H1 (cell line): ENCODE results near the gene H1-8. TPM values are rescaled to one million over a fixed set of nuclear protein-coding genes. Genes with fewer than 3 reads are reported as not detected.

Source experiments
- CHD2 ChIP-seq: IDR thresholded peaks from 2 replicates; pipeline ENCODE4 v1.6.1; 2012; ENCODE audit warnings: low read length, improper control_type of control experiment
- EZH2 ChIP-seq: fragments of 200-600 bp; sonication (generic); IDR thresholded peaks from 2 replicates; pipeline ENCODE4 v1.7.1; 2012; ENCODE audit warnings: low read depth, mild to moderate bottlenecking, moderate library complexity, low read length, inconsistent platforms; ENCODE audit not compliant: severe bottlenecking
- PHF8 ChIP-seq: fragments of 200-600 bp; sonication (generic); conservative IDR thresholded peaks from 2 replicates; pipeline ENCODE4 v1.7.1; 2012; ENCODE audit warnings: low read depth, mild to moderate bottlenecking, inconsistent platforms, low read length, moderate library complexity
- RBBP5 ChIP-seq: IDR thresholded peaks from 2 replicates; pipeline ENCODE4 v1.7.1; 2012; ENCODE audit warnings: low read depth, mild to moderate bottlenecking, inconsistent platforms, low read length, moderate library complexity, borderline replicate concordance
- RXRA ChIP-seq: IDR thresholded peaks from 2 replicates; pipeline ENCODE4 v1.6.1; 2011; ENCODE audit warnings: low read depth, mild to moderate bottlenecking, low read length, moderate library complexity; ENCODE audit not compliant: insufficient read depth
- TEAD4 ChIP-seq: IDR thresholded peaks from 2 replicates; pipeline ENCODE4 v1.6.1; 2012; ENCODE audit warnings: low read depth, low read length, inconsistent platforms, mixed read lengths
- polyA plus RNA-seq, 7 experiments: library from polyadenylated mRNA; depleted of rRNA in 3 of 7; stranded (reverse) in 5 of 7; unstranded in 2 of 7; fragments of >200 nt in 5 of 7; fragments of 200-250 nt in 2 of 7; gene quantifications; 1 replicate in 5 of 7; 2 replicates in 1 of 7; 4 replicates in 1 of 7; pipeline versions ENCODE4 v1.2.1 to v1.2.3, GENCODE V29; 2011 to 2013; ENCODE audit warnings: missing spikeins in 2 of 7, mixed read lengths in 2 of 7
- total RNA-seq: library from RNA; stranded (reverse); fragmentation: NEBNext Ultra II Directional; extraction: Animal tissue kit (Norgen Biotek cat#: 25700); gene quantifications from 2 replicates; pipeline ENCODE4 v1.2.1, GENCODE V29; 2021
- TF ChIP-seq, protein P1 (sequence below), 3 experiments: IDR thresholded peaks; 1 replicate in 2 of 3; 2 replicates in 1 of 3; pipeline versions ENCODE4 v1.5.1 to v1.6.1; 2011; ENCODE audit warnings: low read length in 3 of 3, mild to moderate bottlenecking in 3 of 3, inconsistent platforms in 2 of 3, low read depth in 1 of 3, moderate library complexity in 1 of 3; ENCODE audit not compliant: insufficient read depth in 1 of 3; ENCODE audit errors: control extremely low read depth in 1 of 3
- TF ChIP-seq, protein P2 (sequence below): IDR thresholded peaks from 2 replicates; pipeline ENCODE4 v1.6.1; 2012; ENCODE audit warnings: inconsistent platforms

H1-8 gene
- total and polyA plus RNA-seq, 2 of the 8 experiments (the other 6 are each of a cell fraction or from before 2014, with no cell fraction given), result not detected

DNA sequence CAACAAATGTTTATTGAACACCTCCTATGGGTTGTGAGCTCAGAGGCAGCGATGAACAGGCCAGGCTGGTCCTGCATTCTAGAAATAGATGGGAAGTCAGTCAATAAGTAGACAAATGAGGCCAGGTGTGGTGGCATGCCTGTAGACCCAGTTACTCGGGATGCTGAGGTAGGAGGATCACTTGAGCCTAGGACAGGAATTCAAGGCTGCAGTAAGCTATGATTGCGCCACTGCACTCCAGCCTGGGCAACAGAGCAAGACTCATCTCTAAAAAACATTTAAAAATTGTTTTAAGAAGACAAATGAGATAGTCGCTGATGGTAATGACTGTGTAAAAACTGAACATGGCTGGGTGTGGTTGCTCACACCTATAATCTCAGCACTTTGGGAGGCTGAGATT, 18.9 kb upstream of the H1-8 start (continued):
- TF ChIP-seq, protein P1, sequence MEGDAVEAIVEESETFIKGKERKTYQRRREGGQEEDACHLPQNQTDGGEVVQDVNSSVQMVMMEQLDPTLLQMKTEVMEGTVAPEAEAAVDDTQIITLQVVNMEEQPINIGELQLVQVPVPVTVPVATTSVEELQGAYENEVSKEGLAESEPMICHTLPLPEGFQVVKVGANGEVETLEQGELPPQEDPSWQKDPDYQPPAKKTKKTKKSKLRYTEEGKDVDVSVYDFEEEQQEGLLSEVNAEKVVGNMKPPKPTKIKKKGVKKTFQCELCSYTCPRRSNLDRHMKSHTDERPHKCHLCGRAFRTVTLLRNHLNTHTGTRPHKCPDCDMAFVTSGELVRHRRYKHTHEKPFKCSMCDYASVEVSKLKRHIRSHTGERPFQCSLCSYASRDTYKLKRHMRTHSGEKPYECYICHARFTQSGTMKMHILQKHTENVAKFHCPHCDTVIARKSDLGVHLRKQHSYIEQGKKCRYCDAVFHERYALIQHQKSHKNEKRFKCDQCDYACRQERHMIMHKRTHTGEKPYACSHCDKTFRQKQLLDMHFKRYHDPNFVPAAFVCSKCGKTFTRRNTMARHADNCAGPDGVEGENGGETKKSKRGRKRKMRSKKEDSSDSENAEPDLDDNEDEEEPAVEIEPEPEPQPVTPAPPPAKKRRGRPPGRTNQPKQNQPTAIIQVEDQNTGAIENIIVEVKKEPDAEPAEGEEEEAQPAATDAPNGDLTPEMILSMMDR (IDR thresholded peaks at IDR 0.05; ENCODE audit: control extremely low read depth in 1 of 3, insufficient read depth in 1 of 3, low read depth in 1 of 3, low read length in 3 of 3), result no peak
- TF ChIP-seq RBBP5, result no peak
- TF ChIP-seq, protein P2, sequence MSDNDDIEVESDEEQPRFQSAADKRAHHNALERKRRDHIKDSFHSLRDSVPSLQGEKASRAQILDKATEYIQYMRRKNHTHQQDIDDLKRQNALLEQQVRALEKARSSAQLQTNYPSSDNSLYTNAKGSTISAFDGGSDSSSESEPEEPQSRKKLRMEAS, result no peak
- TF ChIP-seq PHF8, result no peak
- no peak for TF ChIP-seq RXRA
- TF ChIP-seq CHD2, result no peak
- TF ChIP-seq TEAD4, result no peak
- no peak for TF ChIP-seq EZH2
- TF ChIP-seq, all 59 proteins: peak for 0
